B cell (primary cell): ENCODE measurements around the gene HDAC10. TPM values are rescaled to one million over a fixed set of nuclear protein-coding genes. Genes with fewer than 3 reads are reported as not detected.

Experiments used
- ATAC-seq: fragments of 200-7000 bp; cut with Tn5 transposase; one replicate; pipeline ENCODE4 v1.10.0; 2021; ENCODE audit warnings: low read depth, mild to moderate bottlenecking, moderate number of reproducible peaks, moderate library complexity
- CTCF ChIA-PET: fragments of 350-600 bp; sonication (Branson Sonifier 250); formaldehyde crosslinking; loops from one replicate; lab custom pipeline; 2021; ENCODE audit warnings: antibody characterized with exemption, inconsistent platforms; lab: Charles Lee
- POLR2A ChIA-PET: fragments of 350-600 bp; sonication (Branson Sonifier 250); formaldehyde crosslinking; loops from one replicate; lab custom pipeline; 2021; ENCODE audit warnings: antibody characterized with exemption; lab: Charles Lee
- DNase-seq: peaks from one replicate; pipeline ENCODE4 v3.0.0; 2013
- H2AFZ ChIP-seq: 2 replicates; pipeline ENCODE4 v1.6.1; 2012; ENCODE audit warnings: mild to moderate bottlenecking, low read depth, low read length; ENCODE audit not compliant: insufficient read depth, poor library complexity, severe bottlenecking
- H3K27ac ChIP-seq, 2 donors: 1 replicate in 1 of 2; 2 replicates in 1 of 2; pipeline ENCODE4 v1.5.1; 2012 to 2013; ENCODE audit warnings: low read length in 2 of 2, mild to moderate bottlenecking in 2 of 2, moderate library complexity in 1 of 2
- H3K27me3 ChIP-seq, 4 experiments: fragments of 200-600 bp in 1 of 4; sonication (generic) in 1 of 4; replicated peaks in 1 of 4; 1 replicate in 2 of 4; 2 replicates in 2 of 4; pipeline versions ENCODE4 v1.6.1 to v1.7.0; 2013 to 2016; ENCODE audit warnings: low read length in 3 of 4, mild to moderate bottlenecking in 2 of 4, mixed read lengths in 1 of 4, moderate library complexity in 1 of 4; ENCODE audit not compliant: insufficient read depth in 4 of 4, control insufficient read depth in 3 of 4; ENCODE audit errors: control extremely low read depth in 1 of 4
- H3K36me3 ChIP-seq, 2 experiments: replicated peaks in 1 of 2; 1 replicate in 1 of 2; 2 replicates in 1 of 2; pipeline versions ENCODE4 v1.6.1 to v1.7.1; 2013; ENCODE audit warnings: low read length in 1 of 2; ENCODE audit not compliant: insufficient read depth in 2 of 2, control insufficient read depth in 1 of 2; ENCODE audit errors: control extremely low read depth in 1 of 2, extremely low read depth in 1 of 2
- H3K4me1 ChIP-seq, 2 donors: fragments of 200-600 bp in 1 of 2; sonication (generic) in 1 of 2; 1 replicate in 1 of 2; 2 replicates in 1 of 2; pipeline versions ENCODE4 v1.5.1 to v1.6.1; 2013 to 2017; ENCODE audit warnings: low read length in 2 of 2; ENCODE audit not compliant: control insufficient read depth in 2 of 2, insufficient read depth in 2 of 2
- H3K4me2 ChIP-seq: replicated peaks from 2 replicates; pipeline ENCODE3; 2012; ENCODE audit warnings: mild to moderate bottlenecking, low read depth, low read length; ENCODE audit not compliant: poor library complexity, severe bottlenecking
- H3K4me3 ChIP-seq, 5 experiments: fragments of 200-600 bp in 1 of 5; sonication (generic) in 1 of 5; 1 replicate in 3 of 5; 2 replicates in 2 of 5; pipeline versions ENCODE4 v1.5.1 to v1.7.0; 2011 to 2016; ENCODE audit warnings: low read length in 4 of 5, mild to moderate bottlenecking in 4 of 5, low read depth in 2 of 5, control low read depth in 1 of 5, moderate library complexity in 1 of 5; ENCODE audit not compliant: insufficient read depth in 1 of 5; ENCODE audit errors: control extremely low read depth in 1 of 5, extremely low read depth in 1 of 5
- H3K79me2 ChIP-seq: fragments of 200-600 bp; sonication (generic); one replicate; pipeline ENCODE4 v1.6.0; 2016; ENCODE audit warnings: low read length; ENCODE audit not compliant: control insufficient read depth, insufficient read depth
- H3K9ac ChIP-seq: fragments of 200-600 bp; sonication (generic); 2 replicates; pipeline ENCODE4 v1.6.1; 2017; ENCODE audit warnings: mild to moderate bottlenecking, low read length, moderate library complexity
- H3K9me3 ChIP-seq, 3 donors: one replicate each; pipeline versions ENCODE4 v1.6.1 to v1.7.1; 2013; ENCODE audit warnings: low read length in 2 of 3; ENCODE audit not compliant: control insufficient read depth in 2 of 3, insufficient read depth in 1 of 3; ENCODE audit errors: control extremely low read depth in 1 of 3
- H4K20me1 ChIP-seq: 2 replicates; pipeline ENCODE4 v1.6.0; 2012; ENCODE audit warnings: mild to moderate bottlenecking, low read length; ENCODE audit not compliant: insufficient read depth, control insufficient read depth, poor library complexity, severe bottlenecking
- H3K27ac Mint-ChIP-seq: one replicate; pipeline ENCODE4 v1.8.0; 2021; ENCODE audit warnings: mixed read lengths
- H3K27me3 Mint-ChIP-seq: one replicate; pipeline ENCODE4 v1.8.0; 2021; ENCODE audit warnings: mixed read lengths
- H3K4me1 Mint-ChIP-seq: one replicate; pipeline ENCODE4 v1.8.0; 2021; ENCODE audit warnings: mixed read lengths
- H3K4me3 Mint-ChIP-seq: one replicate; pipeline ENCODE4 v1.8.0; 2021; ENCODE audit warnings: mixed read lengths
- H3K9me3 Mint-ChIP-seq: one replicate; pipeline ENCODE4 v1.8.0; 2022; ENCODE audit warnings: mixed read lengths; ENCODE audit not compliant: insufficient read depth
- EZH2 ChIP-seq: IDR thresholded peaks from 2 replicates; pipeline ENCODE4 v1.6.1; 2012; ENCODE audit warnings: borderline replicate concordance, low read depth, mild to moderate bottlenecking, moderate library complexity, low read length; ENCODE audit not compliant: insufficient read depth, poor library complexity, severe bottlenecking
- WGBS: methylation state at CpG from one replicate; pipeline ENCODE4 v1.1.5; 2013; ENCODE audit warnings: missing lambda C conversion rate; ENCODE audit not compliant: insufficient coverage; 5-methylcytosine and 5-hydroxymethylcytosine counted together
- intact Hi-C: fragments of 100-400 bp; cut with micrococcal nuclease; formaldehyde crosslinking; loops from one replicate; pipeline ENCODE4 v1.10.0; 2022
- polyA plus RNA-seq: library from polyadenylated mRNA; depleted of rRNA; stranded (reverse); fragments of >200 nt; gene quantifications from 2 replicates; pipeline ENCODE4 v1.2.3, GENCODE V29; 2012
- total RNA-seq, 2 donors: library from RNA; stranded (reverse); fragments of 120-200 nt in 1 of 2; gene quantifications; 1 replicate in 1 of 2; 2 replicates in 1 of 2; pipeline versions ENCODE4 v1.2.3 to v1.2.4, GENCODE V29; 2013 to 2022
- TF ChIP-seq, protein P1 (sequence below): fragments of 200-600 bp; IDR thresholded peaks from one replicate; pipeline ENCODE4 v1.8.0; 2022; ENCODE audit warnings: antibody characterized with exemption, mild to moderate bottlenecking

HDAC10 gene
- total and polyA plus RNA-seq, 2 donors (not counting 1 experiment from before 2014, with no cell fraction given): 136 to 187 TPM

DNA sequence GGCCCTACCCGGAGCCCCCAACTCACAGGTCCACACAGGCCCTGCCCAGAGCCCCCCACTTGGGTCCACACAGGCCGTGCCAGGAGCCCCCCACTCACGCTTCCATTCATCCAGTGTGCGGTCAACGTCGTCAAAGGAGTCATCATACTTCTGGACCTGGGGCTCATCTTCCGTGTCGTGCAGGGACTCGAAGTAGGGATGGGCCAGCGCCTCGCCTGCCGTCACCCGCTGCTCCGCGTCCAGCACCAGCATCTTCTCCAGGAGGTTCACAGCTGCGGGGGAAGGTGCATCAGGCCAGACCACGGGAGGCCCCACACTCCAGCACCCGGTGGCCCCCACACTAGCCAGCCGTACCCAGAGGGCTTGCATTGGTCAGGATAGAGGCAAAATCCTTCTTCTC is 4.0 kb upstream of the HDAC10 start:
- Mint-ChIP-seq H3K27ac (no peak overlapping the region), H3K4me3 (no peak overlapping the region), H3K4me1 (peaks cover 16% of the 10 kb centered on the region), H3K27me3 (peaks cover 3% of the 10 kb centered on the region), H3K9me3 (no peaks in the 10 kb centered on the region)
- Histone ChIP-seq H3K9ac (no peak overlapping the region), H3K36me3 (no peaks in the 10 kb centered on the region), H4K20me1 (peaks cover 3% of the 10 kb centered on the region), H3K79me2 (no peaks in the 10 kb centered on the region), H2AFZ (no peak overlapping the region), H3K9me3 (no peaks in the 10 kb centered on the region), H3K4me1 (peaks cover 5 to 16% of the 10 kb centered on the region in 2 donors), H3K27ac (no peak overlapping the region), H3K4me3 (no peak overlapping the region), H3K27me3 (peaks cover 0 to 1% (median 0%) of the 10 kb centered on the region in 4 experiments), H3K4me2 (no peak overlapping the region)
- ChIA-PET CTCF (interaction anchor here (1.5 kb wide), 1 partner anchor 18 kb away, joined by 4 read pairs; no protein-coding TSS in a partner anchor), POLR2A (no interaction called here)
- DNase-seq (no peak), ATAC-seq (no peak)
- intact Hi-C loops: no loop called here
- TF ChIP-seq, protein P1, sequence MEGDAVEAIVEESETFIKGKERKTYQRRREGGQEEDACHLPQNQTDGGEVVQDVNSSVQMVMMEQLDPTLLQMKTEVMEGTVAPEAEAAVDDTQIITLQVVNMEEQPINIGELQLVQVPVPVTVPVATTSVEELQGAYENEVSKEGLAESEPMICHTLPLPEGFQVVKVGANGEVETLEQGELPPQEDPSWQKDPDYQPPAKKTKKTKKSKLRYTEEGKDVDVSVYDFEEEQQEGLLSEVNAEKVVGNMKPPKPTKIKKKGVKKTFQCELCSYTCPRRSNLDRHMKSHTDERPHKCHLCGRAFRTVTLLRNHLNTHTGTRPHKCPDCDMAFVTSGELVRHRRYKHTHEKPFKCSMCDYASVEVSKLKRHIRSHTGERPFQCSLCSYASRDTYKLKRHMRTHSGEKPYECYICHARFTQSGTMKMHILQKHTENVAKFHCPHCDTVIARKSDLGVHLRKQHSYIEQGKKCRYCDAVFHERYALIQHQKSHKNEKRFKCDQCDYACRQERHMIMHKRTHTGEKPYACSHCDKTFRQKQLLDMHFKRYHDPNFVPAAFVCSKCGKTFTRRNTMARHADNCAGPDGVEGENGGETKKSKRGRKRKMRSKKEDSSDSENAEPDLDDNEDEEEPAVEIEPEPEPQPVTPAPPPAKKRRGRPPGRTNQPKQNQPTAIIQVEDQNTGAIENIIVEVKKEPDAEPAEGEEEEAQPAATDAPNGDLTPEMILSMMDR: no peak
- TF ChIP-seq EZH2: no peak
- WGBS: 90% methylated on average over 15 of the region's 19 CpGs

DNA sequence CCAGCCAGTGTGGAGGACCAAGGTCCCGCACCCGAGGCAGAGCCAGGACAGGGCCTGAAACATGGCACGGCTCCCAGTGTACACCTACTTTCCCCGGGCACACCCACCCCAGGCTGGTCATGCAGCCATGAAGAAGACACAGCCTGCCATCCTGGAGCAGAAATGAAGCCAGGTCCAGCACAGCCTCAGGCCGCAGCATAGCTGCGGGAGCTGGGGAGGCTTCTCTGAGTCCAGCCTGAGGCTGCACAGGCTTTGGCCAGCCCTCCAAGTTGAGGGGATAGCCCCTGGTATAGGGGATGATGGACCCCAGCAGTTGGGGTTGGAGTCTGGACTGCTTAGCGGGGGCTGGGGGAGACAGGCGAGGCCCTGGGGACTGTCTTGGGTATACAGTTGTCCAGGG is 2.9 kb upstream of the HDAC10 start:
- Histone ChIP-seq H3K27me3 (no peaks in the 10 kb centered on the region), H2AFZ (no peak overlapping the region), H3K4me2 (no peak overlapping the region), H3K36me3 (peaks cover 0 to 4% of the 10 kb centered on the region in 2 experiments), H3K4me3 (no peak overlapping the region), H3K9me3 (no peaks in the 10 kb centered on the region), H3K9ac (no peak overlapping the region), H4K20me1 (peaks cover 12% of the 10 kb centered on the region), H3K79me2 (no peaks in the 10 kb centered on the region), H3K4me1 (peaks cover 14 to 26% of the 10 kb centered on the region in 2 donors), H3K27ac (no peak overlapping the region)
- no peak overlapping the region for H3K27ac Mint-ChIP-seq
- intact Hi-C loops: loop anchor here (2.0 to 5.0 kb wide), 2 partner anchors 17 to 328 kb away; partner anchors contain the start of genes CHKB and MAPK11
- ATAC-seq: no peak
- peaks cover under 1% of the 10 kb centered on the region for H3K27me3 Mint-ChIP-seq
- CTCF ChIA-PET: no interaction called here
- H3K9me3 Mint-ChIP-seq: no peaks in the 10 kb centered on the region
- POLR2A ChIA-PET: no interaction called here
- no peak overlapping the region for H3K4me3 Mint-ChIP-seq
- 91% methylated on average over 6 of the region's 8 CpGs for WGBS
- no peak for DNase-seq
- H3K4me1 Mint-ChIP-seq: peaks cover 15% of the 10 kb centered on the region
- TF ChIP-seq, protein P1: no peak
